Eye (tissue), 1 donor: ENCODE measurements around the gene CFAP46.
A peak's percentile ranks its signal among the peaks of the same experiment; 100 is the strongest.
"Not testable (repeated sequence)": the region's sequence is repeated elsewhere in the genome, so short reads cannot be mapped to it uniquely, and the experiment has no call there.

Experiments
- DNase-seq: peaks from one replicate; pipeline ENCODE4 v3.0.0-alpha.2; 2015

Gene CFAP46

DNA sequence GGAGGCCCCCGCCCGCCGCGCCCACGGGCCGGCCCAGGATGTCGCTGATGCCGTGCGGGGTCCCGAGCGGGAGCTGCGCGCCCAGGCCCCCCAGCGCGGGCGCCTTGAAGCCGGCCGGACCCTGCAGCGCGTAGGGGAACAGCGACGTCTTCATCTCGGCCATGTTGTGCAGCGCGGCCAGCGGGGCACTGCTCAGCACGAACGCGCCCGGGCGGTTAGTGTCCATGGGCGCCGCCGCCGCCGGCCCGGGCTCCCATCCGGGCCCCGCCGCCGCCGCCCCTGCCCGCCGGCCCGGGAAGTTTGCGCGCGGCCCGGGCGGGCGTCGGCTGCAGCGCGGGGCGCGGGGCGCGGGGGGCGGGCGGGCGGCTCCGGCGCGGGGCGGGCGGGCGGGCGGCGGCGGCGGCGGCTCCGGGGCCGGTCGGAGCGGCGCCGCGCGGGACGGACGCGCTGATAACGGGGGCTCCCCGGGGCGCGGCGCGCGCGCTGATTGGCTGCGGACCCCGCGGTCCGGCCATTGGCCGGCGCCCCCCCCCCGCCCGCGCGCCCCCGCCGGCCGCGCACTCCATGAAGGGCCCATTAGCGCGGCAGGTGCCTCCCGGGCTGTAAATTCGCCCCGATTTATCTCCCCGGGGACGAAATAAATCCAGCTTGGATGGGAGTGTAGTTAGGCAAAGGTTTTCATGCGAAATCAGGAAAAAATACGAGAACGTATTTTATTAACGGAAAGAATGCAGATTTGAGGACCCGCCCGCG is 156.5 kb downstream of the CFAP46 start, which contains the start of gene NKX6-2:
Gene NKX6-2 (minus strand): TSS at position 425 of the 753 bp plus-strand sequence. CDS start 199 bp downstream, at position 226.
- peak; percentile 57 for DNase-seq

- DNase-seq: peak; percentile 64
Measured at GRCh38 chr10:132784866-132785722, 157.3 kb downstream of the CFAP46 start.

GRCh38 chr10:132783940-132784865 is 158.2 kb downstream of the CFAP46 start:
- DNase-seq: peak; percentile 68

- peak; percentile 72 for DNase-seq
Measured at GRCh38 chr10:132783165-132783939, 159.0 kb downstream of the CFAP46 start.

DNA sequence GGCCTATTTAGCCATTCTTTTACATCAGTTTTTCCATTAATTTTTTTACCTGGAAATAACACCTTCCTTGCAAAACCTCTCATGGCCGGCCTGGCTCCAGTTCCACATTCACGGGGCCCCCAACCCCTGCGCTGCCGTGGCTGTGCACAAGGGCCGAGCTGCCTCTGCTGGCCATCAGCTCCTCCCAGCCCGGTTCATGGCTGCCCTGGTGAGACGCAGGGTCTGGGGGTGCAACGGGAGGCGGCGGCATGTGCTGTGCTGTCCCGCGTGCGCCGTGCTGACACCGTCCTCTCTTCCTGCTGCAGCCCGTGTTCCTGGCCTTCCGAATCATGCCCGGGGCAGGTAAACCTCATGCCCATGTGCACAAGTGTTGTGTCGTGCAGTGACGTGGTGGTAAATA is 160.8 kb downstream of the CFAP46 start:
- no peak for DNase-seq

DNA sequence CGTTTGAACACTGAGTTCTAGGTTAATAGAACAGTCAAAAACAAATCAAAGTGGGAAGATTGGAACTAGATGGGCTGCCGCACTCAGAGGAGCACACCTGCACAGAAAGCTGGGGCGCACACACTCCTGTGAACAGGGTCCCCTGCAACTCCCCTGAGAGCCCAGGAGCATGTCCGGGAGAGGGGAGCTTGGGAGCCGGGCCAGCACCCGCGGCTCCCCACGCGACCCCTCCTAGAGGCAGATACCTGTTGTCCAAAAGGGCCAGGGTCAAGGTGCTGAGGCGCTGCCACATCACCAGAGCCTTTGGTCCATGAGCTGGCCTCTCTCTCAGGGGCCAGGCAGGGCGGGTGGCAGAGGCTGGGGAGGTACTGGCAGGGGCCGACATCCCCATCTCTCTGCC is 162.0 kb downstream of the CFAP46 start:
- no peak for DNase-seq

DNA sequence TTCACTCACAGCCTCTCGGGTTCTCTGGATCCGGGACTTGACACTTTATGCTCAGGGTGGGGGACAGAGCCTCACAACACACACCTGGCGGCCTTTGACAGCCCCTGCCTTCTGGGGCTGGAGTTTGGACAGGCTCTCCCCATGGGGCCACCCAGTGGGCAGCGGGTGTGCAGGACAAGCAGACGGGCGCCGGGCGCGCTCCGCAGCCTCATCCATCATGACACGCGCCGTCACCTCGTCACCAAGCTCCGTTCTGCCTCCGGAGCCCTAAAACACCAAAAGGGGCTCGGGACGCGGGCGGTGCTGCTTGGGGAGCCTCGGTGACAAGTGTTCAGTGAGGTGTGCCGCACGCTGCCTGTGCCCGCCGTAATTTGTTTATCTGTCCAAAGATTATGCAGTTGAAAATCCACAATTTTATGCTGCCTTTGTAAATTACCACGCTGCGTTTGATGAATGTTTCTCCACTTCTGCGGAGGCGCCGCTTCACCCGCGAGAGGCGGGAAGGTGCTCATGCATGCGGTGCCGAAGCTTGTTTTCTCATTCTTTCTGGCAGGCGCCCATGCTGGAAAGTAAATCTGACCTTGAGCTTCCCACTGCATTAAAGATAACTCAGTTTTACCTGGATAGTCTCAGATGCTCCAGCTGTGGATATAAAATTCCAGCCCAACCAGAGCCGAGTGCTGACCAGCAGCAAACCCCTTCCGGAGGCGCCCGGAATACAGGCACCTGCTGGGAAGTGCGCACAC is 162.6 kb downstream of the CFAP46 start:
- DNase-seq: peak; percentile 12

DNA sequence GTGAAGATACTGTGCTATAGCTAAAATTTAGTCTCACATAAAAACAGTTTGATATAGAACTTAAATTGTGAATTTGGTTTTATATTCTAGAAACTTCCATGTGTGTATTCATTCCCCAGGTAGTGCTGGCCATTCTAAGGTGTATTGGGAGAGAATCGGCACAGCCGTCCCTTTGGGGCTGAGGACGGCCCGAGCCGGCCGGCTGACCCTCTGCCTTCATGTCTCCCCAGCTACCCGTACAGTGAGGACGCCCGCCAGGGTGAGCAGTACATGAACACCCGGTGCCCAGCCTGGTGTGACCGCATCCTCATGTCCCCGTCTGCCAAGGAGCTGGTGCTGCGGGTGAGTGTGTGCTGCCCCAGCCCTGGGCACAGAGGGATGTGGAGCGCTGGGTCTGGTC is 164.9 kb downstream of the CFAP46 start:
- no peak for DNase-seq

- no peak for DNase-seq
Measured at GRCh38 chr10:132776821-132777220, 165.5 kb downstream of the CFAP46 start.

GRCh38 chr10:132776186-132776585 is 166.2 kb downstream of the CFAP46 start:
- no peak for DNase-seq

GRCh38 chr10:132774902-132775863 is 167.2 kb downstream of the CFAP46 start:
- DNase-seq: peak; percentile 60

DNA sequence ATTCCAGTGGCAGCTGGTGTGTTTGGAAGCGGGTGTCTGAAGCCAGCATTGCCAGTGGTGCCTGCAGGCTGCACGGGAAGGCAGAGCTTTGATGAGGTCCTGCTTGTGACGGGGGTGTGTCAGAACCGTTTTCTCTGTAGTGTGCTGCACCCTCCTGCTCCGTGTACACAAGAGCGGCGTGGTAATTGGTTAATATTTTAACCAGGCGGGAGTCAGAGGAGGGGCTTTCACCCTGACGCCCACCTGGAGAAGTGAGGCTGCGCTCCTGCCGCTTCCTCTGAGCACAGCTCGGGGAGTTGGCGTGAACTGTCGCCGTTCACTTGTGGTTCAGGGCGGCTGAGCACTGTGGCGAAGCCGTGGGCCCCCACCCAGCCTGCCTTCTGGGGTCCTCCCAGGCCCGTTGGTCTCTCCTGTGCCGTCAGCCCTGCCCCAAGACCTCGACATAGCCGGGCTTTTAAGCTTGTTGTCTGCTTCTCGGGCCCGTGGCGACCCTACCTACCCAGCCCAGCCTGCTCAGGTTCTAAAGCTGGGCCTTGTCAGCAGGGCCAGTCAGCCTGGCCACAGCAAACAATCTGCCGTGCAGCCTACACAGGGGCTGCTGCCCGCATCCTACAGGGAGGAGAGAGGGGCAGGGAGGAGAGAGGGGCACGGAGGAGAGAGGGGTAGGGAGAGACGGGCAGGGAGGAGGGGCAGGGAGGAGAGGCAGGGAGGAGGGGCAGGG is 168.0 kb downstream of the CFAP46 start:
- DNase-seq: peak; percentile 33

GRCh38 chr10:132772816-132773215 is 169.6 kb downstream of the CFAP46 start:
- not testable (repeated sequence) for DNase-seq

DNA sequence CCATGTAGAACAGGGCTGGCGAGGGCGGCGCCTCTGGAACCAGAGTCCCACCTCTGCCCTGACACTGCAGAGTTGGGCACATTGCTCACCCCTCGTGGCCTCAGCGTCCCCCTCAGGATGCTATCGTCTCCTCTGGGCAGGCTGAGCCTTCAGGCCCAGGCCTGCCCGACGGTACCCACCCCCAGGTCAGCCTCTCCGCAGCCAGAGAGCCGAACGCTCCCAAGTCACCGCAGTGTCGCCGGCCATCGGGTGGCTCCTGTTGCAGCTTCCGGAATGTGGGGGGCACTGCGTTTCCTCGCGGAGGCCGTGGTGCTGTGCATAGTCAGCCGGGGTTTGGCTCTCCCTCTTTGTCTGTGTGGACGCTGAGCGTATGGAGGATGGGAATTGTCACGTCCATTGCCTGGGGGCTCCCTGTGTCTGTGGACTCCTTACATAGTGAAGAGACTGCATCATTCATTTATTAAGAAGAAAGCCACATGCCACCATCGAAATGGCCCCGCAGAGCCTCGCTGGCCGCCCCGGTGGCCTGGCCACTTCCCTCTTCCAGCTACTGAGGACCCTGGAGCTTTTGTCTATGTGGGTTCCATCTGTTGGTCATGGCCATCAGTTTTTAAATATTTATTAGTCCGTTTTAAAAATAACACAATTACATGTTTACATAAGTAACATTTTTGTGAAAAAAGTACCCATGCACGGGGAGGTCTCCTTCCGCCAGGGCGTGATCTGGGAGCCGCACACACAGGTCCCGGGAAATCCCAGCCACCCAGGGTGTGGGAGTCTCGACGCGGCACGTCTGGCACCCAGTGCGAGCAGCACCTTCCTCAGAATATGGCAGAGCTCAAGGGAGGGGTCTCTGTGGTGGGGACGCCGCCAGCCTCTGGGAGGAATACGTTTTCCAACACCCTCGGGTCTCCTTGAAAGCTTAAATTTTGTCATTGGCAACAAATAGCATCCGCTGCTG is 172.0 kb downstream of the CFAP46 start:
- DNase-seq: no peak

GRCh38 chr10:132768346-132769248 is 173.8 kb downstream of the CFAP46 start:
- no peak for DNase-seq

DNA sequence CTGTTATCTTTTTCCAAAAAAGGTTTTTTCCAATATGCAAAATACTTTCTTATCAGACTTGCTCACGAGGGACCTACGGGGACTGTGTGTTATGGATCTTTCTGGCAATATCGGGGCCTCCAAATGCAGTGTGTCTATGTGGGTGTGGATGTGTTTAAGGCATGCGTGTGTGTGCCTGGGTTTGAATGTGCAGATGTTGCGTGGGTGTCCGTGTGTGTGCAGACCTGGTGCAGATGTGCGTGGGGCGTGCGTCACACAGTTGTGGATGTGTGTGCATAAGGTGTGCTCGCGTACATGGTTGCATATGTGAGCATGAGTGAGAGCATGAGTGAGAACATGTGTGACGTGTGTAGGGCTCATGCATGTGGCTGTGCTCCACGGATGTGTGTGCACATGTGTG is 176.1 kb downstream of the CFAP46 start:
- DNase-seq: no peak

DNA sequence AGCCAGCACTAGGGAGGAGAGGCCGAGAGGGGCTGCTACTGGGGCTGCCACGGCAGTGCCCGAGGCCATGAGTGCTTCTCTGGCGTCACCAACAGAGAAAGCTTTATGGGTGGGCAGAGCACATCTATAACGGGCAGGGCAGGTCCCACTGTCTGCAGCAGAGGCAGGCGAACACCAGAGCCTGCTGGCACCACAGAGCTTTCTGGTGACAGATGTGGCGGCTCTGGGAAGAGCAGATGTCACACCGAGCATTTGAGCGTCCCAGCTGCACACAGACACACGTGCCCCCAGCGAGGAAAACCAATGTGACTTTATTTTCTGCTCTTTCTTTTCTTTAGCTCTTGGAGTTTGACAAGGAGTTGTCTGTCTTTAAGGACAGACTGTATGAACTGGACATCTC is 176.9 kb downstream of the CFAP46 start:
- DNase-seq: peak; percentile 13
